SKM-1 treated with dmso at 0.1 percent for 144 hours (cell line): ENCODE measurements around the gene AUNIP.
"Not testable (repeated sequence)": the region's sequence is repeated elsewhere in the genome, so short reads cannot be mapped to it uniquely, and the experiment has no call there.

Experiments used
- DNase-seq: peaks from one replicate; lab custom pipeline; 2025; ENCODE audit not compliant: unreplicated experiment; lab: John Stamatoyannopoulos, UW

The AUNIP gene

DNA sequence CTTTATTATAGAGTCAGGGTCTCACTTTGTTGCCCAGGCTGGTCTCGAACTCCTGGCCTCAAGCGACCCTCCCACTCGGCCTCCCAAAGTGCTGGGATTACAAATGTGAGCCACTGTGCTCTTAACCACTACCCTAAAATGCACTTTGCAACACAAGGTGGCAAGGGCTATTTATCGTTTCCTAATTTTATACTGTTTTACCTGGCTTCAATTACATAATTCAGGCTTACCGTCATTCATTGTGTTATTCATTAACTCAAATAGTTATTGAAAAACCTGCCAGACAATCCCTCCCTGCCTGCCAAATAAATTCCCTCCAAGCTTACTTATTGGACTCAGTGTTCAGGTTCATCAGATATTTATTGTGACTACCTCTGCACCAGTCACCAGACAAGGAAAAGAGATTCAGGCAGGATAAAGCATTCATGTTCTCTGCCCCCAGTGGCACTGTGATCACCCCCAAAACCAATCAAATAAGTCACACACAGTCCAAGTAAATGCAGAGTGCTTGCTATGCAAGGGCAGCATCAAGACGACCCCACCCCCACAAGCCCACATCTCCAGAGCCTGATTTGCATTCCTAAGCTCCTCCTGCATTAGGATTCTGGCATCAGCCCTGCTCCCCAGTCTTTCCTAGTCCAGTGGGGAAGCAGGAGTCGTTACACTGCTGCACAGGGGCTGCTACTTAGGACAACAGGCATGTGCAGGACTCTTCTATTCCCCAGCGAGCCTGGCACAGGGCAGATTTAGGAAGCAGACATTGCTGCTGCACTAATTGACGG lies 8.1 kb upstream of the AUNIP start:
- DNase-seq = no peak

GRCh38 chr1:25866288-25866687 lies 7.0 kb upstream of the AUNIP start:
- no peak for DNase-seq

- DNase-seq = no peak
These were observed 5.2 kb upstream of the AUNIP start for GRCh38 chr1:25864434-25864833.

DNA sequence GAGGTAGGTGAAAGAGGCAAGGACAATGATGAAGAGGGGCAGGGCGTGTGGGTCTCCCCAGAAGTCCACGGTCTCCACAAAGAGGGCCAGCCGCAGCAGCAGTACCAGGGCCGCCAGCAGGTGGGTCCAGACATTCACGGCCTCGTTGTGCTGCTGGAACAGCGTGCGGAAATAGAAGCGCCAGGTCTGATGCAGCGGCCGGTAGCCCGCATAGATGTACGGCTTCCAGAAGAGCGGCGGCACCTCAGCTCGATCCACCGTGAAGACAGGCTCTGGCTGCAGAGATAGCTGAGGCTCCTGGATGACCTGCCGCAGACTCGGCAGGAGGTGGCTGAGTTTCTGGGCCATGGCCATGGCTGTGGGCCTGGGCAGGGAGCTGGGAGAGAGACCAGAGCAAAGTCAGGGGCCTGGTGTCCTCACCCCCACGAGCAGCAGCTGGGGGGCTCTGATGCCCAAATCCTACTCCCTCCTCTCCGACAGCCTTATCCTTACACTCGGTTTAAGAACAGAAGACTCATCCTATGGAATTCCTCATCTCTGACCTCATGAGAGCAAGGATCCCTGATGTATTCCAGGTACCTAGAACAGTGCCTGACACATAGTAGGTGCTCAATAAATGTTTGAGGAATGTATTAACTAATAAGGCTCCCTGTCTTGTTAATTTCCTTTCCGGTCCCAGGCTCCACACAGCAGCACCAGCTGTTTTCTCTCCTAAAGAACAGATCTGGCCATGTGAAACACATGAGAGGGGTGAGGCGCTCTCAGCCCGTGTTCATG lies 4.4 kb upstream of the AUNIP start:
- no peak for DNase-seq

DNA sequence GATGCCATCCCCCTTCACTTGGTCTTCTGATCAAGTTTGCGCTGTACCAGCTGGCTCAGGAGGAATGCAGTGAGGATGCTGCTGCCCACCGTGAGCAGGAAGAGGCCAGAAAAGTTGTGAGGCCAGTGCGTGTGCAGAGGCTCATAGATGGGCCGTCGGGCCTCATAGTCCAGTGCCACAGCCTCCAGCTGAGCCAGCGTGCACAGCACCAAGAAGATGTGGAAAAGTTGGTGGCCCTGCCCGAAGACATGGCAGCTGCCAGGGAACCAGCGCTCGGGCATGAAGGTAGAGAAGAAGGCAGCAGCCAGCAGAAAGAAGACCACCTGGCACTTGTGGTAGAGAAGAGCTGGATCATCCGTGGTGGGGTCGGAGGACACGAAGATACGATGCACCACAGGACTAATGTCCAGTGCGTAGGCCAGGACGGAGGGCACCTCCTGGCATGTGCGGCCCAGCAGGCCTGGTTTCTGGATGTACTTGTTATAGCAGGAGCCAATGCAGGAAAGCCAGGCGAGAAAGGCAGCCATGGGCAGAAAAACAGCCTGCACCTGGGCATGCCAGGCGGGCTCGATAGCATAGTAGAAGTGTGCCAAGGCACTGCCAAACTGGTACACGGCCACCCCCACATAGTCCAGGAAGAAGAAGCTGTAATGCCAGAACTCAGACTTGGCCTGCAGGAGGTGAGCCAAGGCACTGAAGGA lies 3.7 kb upstream of the AUNIP start:
- DNase-seq = no peak

DNA sequence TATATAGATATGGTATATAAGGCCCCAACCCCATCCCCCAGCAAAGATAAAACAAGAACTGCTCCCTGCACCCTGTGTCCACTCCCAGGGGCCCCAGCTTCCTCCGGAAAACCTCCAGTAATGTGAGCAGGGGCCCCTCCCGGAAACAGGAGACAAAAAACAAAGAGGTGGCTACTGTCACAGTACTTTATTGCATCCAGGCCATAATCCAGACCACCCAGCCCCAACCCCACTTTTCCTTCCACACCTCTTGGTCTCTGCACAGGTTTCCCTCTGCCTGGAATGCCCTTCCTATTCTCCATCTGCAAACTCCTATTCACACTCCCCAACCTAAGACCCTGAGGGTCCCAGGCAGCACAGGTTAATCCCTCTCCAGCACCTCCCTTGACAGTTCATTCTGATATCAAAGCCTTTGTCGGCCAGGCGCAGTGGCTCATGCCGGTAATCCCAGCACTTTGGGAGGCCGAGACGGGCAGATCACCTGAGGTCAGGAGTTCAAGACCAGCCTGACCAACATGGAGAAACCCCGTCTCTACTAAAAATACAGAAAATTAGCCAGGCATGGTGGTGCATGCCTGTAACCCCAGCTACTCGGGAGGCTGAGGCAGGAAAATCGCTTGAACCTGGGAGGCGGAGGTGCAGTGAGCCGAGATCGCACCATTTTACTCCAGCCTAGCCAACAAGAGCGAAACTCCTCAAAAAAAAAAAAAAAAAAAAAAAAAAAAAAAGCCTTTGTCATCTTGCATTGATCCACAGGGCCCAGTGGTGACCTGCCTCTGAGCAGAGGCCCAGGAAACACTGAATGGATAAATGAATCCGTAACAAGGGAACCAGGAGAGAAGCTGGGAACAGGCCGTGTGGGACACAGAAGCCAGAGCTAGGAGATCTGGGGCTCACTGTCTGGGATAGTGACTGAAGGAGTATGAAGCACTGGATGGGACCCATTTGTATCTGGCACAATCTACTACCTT lies 2.3 kb upstream of the AUNIP start:
- DNase-seq = peak; percentile 80

- peak; percentile 49 for DNase-seq
These were observed 763 bp downstream of the AUNIP start for GRCh38 chr1:25858494-25858893.

DNA sequence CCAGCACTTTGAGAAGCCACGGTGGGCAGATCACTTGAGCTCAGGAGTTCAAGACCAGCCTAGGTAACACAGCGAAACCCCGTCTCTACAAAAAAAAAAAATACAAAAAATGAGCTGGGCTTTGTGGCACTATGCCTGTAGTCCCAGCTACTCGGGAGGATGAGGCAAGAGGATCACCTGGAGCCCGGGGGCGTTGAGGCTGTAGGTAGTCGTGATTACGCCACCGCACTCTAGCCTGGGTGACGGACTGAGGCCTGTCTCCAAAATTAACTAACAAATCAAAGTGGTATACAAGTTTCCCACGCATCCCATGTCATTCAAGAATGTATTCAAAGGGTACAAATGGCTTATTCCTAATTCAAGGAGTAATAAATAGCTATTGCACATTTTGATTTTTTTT lies 2.4 kb downstream of the AUNIP start:
- DNase-seq = no peak

DNA sequence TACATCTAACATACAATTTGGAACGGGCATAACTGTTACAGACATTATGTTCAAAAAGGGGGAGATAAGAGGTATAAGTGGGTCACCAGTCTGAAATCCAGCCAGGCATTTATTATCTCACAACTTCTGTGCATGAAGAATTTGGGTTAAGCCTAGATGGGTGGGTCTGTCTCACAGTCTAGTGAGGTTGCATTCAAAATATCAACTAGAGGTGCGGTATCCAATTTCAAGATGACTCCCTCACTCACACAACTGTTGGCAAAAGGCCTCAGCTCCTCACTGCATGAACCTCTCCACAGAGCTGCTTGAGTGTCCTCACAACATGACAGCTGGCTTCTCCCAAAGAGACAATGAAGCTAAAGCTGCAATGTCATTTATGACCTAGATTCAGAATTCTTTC lies 4.7 kb downstream of the AUNIP start:
- no peak for DNase-seq

- DNase-seq = no peak
These were observed 10.7 kb downstream of the AUNIP start for GRCh38 chr1:25848531-25848930.

DNA sequence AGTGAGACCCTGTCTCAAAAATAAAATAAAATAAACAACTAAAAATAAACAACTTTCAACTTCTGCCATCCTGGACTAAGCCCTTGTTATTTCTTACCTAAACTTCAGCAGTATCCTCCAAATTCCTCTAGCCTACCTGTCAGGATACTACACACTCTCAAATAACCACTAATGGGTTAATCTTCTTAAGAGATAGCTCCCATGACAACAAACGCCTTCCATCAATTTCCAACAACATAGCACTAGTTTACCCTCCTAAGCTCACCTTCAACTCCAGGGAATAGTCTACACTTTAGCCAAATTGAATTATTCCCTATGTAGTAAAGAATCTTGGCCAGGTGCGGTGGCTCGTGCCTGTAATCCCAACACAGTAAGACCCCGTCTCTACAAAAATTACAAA lies 11.3 kb downstream of the AUNIP start:
- no peak for DNase-seq

DNA sequence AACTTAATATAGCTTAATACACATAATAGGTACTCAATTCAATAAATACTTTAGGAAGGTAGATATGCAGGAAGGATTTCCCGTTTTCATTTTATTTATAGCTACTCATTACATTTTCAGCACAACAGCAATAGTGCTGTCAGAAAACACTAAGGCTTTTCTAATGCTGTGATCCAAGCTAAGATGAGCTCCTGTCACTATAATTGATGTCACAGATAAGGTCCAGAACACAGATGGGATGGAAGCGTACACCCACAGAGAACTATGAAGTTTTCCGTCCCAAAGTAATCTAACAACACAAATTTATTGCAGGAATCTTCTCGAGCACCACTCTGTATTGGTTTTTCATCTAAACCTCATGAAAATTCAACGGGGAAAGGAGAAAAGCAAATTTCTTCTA lies 13.6 kb downstream of the AUNIP start:
- no peak for DNase-seq

DNA sequence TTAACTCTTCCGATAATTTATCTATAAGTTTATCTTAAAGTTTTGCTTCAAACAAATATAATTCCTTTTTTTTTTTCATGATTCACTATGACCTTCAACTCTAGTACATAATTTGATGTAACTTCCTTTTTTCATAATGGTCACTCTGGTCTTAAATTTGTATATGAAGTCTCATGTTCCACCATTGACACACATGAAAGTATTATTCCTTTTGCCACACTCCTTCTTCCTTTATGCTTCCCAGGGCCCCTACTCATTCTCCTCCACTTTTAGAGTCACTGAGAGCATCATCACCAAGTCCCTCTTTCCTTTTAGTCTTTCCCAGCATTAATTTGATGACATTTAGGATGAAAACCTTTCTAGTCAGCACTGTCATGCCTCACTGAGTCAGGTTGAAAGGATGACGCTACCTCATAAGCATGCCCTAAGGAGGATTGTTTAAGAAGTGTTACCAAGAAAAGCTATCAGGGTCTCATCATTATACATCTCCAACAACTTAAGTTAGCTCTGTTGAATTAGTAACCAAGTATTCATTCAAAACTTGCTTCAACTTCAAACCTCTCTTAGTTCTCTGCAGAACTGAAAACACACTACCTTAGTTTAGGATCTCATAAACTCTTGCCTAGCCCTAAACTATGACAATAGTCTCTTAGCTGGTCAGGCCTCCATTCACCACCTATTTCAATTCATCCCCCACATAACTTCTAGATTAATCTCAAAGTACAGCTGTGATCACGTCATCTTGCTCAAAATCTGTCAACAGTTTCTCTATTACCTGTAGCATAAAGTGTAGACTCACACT lies 14.5 kb downstream of the AUNIP start:
- no peak for DNase-seq

DNA sequence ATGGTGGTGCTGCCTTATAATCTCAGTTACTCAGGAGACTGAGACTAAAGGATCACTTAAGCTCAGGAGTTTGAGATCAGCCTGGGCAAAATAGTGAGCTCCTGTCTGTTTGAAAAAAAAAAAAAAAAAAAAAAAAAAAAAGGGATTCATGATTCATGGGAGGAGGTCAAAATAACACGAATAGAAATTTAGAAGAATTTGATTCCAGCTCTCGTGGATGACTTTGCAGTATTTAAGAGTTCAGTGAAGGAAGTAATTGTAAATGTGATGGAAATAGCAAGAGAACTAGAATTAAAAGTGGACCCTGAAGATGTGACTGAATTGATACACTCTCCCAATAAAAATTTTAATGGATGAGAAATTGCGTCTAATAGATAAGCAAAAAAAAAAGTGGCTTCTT lies 15.8 kb downstream of the AUNIP start:
- no peak for DNase-seq

DNA sequence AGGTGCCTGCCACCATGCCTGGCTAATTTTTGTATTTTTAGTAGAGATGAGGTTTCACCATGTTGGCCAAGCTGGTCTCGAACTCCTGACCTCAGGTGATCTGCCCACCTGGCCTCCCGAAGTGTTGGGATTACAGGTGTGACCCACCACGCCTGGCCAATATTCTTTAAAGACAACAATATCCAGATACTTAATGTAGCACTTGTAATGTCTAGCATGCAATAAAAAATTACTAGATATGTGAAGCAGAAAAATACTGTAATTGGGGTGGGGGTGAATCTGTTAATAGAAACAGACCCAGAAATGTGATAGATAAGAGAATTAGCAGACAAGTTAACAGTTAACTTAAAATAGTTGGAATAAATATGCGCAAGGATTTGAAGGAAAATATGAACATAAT lies 19.4 kb downstream of the AUNIP start:
- DNase-seq = not testable (repeated sequence)

- no peak for DNase-seq
These were observed 21.9 kb downstream of the AUNIP start for GRCh38 chr1:25837262-25837875.

DNA sequence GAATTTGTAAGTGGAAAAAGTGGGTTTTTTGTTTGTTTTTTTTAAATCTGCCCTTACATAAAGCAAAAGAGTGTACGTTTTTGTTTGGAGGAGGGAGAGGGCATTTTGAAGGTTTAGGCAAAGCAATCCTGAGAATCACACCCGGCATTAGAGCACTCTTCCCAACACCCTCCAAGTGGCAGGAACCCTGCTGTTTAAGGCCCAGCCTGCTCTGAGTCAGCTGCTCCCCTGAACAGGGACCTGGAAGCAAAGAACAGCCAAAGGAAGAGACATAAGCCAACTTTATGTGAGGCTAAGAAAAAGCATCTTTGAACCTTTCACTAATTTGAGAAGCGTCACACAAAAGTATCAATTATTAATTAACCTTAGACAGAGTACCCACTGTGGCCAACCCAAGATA lies 22.6 kb downstream of the AUNIP start:
- no peak for DNase-seq

- no peak for DNase-seq
These were observed 24.4 kb downstream of the AUNIP start for GRCh38 chr1:25834894-25835293.

GRCh38 chr1:25833158-25833557 lies 26.1 kb downstream of the AUNIP start:
- DNase-seq = no peak
